ENCODE results near the gene RCL1.

- TF ChIP-seq CTCF (optimal IDR thresholded peaks at IDR 0.05 in 1 of 3, IDR thresholded peaks at IDR 0.05 in 1 of 3, conservative IDR thresholded peaks at IDR 0.05 in 1 of 3; ENCODE audit: extremely low read depth in 1 of 3, insufficient read depth in 2 of 3, low read length in 3 of 3) (no peak), EZH2 (IDR thresholded peaks at IDR 0.05; ENCODE audit: low read length) (no peak)
These were observed 66.3 kb downstream of the RCL1 start for GRCh38 chr9:4859035-4859434.
